ENCODE data around the gene PHF19. TPM values are rescaled to one million over a fixed set of nuclear protein-coding genes. Genes with fewer than 3 reads are reported as not detected.

The PHF19 gene
- total RNA-seq, 1 experiment from 2014 or later = 66.8 TPM

DNA sequence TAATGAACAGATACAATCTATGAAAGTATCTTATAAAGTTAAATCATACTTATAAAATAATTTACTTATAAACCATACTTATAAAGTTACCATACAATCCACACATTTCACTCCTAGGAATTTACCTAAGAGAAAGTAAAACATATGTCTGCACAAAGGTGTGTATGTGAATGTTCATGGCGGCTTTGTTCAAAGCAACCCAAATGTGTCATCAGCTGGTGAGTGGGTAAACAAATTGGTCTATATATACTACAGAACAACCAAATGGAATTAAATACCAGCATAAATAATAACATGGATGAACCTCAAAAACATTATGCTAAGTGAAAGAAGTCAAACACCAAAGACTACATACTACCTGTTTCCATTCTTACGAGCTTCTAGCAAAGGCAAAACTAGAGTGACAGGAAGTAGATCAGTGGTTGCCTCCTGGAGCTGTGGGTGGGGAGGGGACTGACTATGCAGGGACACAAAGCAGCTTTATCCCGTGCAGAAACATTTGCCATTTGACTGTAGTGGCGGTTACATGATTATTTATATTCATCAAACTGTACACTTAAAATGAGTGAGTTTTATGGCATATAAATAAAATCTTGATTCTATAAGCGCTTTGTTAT, 39.0 kb upstream of the PHF19 start:
- no CpG with 5 or more reads among the region's 5 CpGs for WGBS (ENCODE audit: extremely low coverage, insufficient read length, low lambda C conversion rate)
- Mint-ChIP-seq H3K9me3 (peaks cover 0 to 4% of the 10 kb centered on the region in 2 experiments; a peak in 2 of 5 replicates), H3K4me3 (no peak overlapping the region), H3K36me3 (ENCODE audit: insufficient read depth in 1 of 3, low read depth in 3 of 3) (peaks cover 0 to 6% (median 5%) of the 10 kb centered on the region in 3 experiments; a peak in 3 of 7 replicates), H3K27me3 (ENCODE audit: low read depth) (no peaks in the 10 kb centered on the region), H3K4me1 (peaks cover 39 to 63% of the 10 kb centered on the region in 2 experiments), H3K27ac (no peak overlapping the region)
- Histone ChIP-seq H4K91ac (ENCODE audit: insufficient read length, low read depth, low read length) (no peak overlapping the region), H4K8ac (replicated peaks; ENCODE audit: insufficient read length, low read depth, low read length) (no peak overlapping the region), H2BK120ac (ENCODE audit: low read depth, low read length, poor library complexity, severe bottlenecking) (no peak overlapping the region), H3K27me3 (ENCODE audit: insufficient read depth, low read length) (no peaks in the 10 kb centered on the region), H3K9me3 (ENCODE audit: control insufficient read depth, low read depth, low read length) (no peaks in the 10 kb centered on the region), H3K4me1 (ENCODE audit: insufficient read depth, low read length) (peaks cover 13% of the 10 kb centered on the region; the same call in 1 of the 2 replicates), H4K20me1 (ENCODE audit: control insufficient read depth, insufficient read depth, insufficient read length) (no peaks in the 10 kb centered on the region), H3K79me1 (ENCODE audit: insufficient read depth, low read depth, low read length, poor library complexity, severe bottlenecking) (no peaks in the 10 kb centered on the region), H4K5ac (ENCODE audit: insufficient read length, low read depth, low read length) (no peak overlapping the region), H2AFZ (ENCODE audit: low read length) (no peak overlapping the region), H2AK5ac (ENCODE audit: insufficient read length, low read length) (no peak overlapping the region), H3K9ac (ENCODE audit: extremely low read depth, insufficient read length, low read length) (no peak overlapping the region), H3K27ac (ENCODE audit: insufficient read length, low read depth, low read length) (no peak overlapping the region), H3K23me2 (ENCODE audit: insufficient read length, low read depth, low read length, poor library complexity, severe bottlenecking) (no peaks in the 10 kb centered on the region), H2BK12ac (ENCODE audit: insufficient read length, low read depth, low read length) (no peak overlapping the region), H3K4ac (ENCODE audit: low read depth, low read length) (no peak overlapping the region), H3K23ac (ENCODE audit: insufficient read length, low read depth, low read length) (no peak overlapping the region), H2BK5ac (ENCODE audit: insufficient read length, low read length) (no peak overlapping the region), H3K79me2 (ENCODE audit: insufficient read depth, low read length) (no peaks in the 10 kb centered on the region), H2BK15ac (ENCODE audit: low read depth, low read length) (no peak overlapping the region), H3K14ac (ENCODE audit: insufficient read depth, low read length) (no peak overlapping the region), H3K18ac (ENCODE audit: insufficient read length, low read depth, low read length) (no peak overlapping the region), H3T11ph (ENCODE audit: low read length) (no peak overlapping the region), H3K4me2 (ENCODE audit: insufficient read depth, insufficient read length, low read length) (no peak overlapping the region), H3K56ac (ENCODE audit: insufficient read length, low read depth, low read length) (no peak overlapping the region), H2BK20ac (ENCODE audit: low read depth, low read length, poor library complexity, severe bottlenecking) (no peak overlapping the region)
- TF ChIP-seq, protein P1, sequence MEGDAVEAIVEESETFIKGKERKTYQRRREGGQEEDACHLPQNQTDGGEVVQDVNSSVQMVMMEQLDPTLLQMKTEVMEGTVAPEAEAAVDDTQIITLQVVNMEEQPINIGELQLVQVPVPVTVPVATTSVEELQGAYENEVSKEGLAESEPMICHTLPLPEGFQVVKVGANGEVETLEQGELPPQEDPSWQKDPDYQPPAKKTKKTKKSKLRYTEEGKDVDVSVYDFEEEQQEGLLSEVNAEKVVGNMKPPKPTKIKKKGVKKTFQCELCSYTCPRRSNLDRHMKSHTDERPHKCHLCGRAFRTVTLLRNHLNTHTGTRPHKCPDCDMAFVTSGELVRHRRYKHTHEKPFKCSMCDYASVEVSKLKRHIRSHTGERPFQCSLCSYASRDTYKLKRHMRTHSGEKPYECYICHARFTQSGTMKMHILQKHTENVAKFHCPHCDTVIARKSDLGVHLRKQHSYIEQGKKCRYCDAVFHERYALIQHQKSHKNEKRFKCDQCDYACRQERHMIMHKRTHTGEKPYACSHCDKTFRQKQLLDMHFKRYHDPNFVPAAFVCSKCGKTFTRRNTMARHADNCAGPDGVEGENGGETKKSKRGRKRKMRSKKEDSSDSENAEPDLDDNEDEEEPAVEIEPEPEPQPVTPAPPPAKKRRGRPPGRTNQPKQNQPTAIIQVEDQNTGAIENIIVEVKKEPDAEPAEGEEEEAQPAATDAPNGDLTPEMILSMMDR (conservative IDR thresholded peaks at IDR 0.05) = no peak
- no peak for DNase-seq

Data from H9 (cell line).